Fibroblast of skin of right biceps (primary cell): Measurements from ENCODE around the gene ZNF438.

ENCODE experiments used
- DNase-seq: peaks from one replicate; pipeline ENCODE4 v3.0.0-alpha.2; 2013

The ZNF438 gene

GRCh38 chr10:30821994-30822692 is 209.5 kb downstream of the ZNF438 start:
- peak; percentile 46 for DNase-seq

DNA sequence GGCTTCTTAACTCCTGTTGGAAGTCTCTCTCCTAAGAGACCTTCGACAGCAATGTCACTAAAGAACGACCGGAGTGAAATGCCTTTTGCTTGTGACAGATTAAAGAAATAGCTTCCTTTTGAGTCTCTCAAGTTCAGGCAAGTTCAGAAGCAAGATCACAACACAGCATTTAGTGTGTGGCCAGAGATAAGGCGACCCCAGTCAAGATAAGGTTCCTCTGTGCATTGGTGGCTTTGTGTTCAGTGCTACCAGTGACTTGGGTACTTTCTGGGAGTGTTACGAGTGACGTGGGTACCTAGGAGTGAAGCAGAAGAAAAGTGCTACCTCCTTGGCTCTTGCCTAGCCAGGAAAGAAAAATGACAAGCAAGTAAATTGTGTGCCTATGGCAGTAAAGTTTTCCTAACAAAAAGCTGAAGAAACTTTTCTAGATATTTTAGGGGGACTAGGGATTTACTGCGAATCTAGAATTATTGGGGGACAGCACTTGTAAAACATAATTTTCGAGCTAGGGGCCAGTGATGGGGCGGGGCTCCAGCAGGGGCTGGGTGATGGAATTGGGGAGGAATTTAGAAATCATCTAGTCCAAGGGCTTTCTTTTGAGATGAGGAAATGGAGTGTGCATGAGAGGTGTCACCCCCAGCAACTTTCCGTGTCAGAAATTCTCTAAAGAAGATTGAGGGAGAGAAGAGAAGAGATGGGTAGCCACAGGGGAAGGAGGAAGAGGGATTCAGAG is 210.2 kb downstream of the ZNF438 start:
- no peak for DNase-seq

GRCh38 chr10:30820261-30820991 is 211.2 kb downstream of the ZNF438 start:
- peak; percentile 94 for DNase-seq

- DNase-seq = peak; percentile 71
These were observed 212.1 kb downstream of the ZNF438 start for GRCh38 chr10:30819341-30820181.

GRCh38 chr10:30818854-30819253 is 212.8 kb downstream of the ZNF438 start:
- no peak for DNase-seq

- no peak for DNase-seq
These were observed 213.5 kb downstream of the ZNF438 start for GRCh38 chr10:30818010-30818660.

- DNase-seq = no peak
These were observed 214.1 kb downstream of the ZNF438 start for GRCh38 chr10:30817541-30817940.

DNA sequence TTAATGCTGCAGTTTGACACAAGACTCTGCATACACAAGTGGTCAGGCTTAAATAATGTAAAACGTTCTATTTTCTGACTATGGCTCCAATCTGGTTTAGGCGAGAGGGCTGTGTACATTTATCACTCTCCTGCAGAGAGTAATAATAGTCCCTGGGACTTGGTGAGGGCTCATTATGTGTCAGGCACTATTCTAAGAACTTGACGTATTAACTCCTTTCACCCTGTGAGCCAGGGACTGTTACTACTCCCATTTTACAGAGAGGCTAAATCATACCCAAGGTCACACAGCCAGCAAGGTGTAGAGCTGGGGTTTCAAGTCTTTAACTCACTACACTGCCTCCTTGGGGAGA is 214.9 kb downstream of the ZNF438 start:
- no peak for DNase-seq

GRCh38 chr10:30816159-30816819 is 215.4 kb downstream of the ZNF438 start:
- no peak for DNase-seq

- peak; percentile 95 for DNase-seq
These were observed 217.7 kb downstream of the ZNF438 start for GRCh38 chr10:30813872-30814481.

- DNase-seq = peak; percentile 74
These were observed 219.4 kb downstream of the ZNF438 start for GRCh38 chr10:30812018-30812851.

DNA sequence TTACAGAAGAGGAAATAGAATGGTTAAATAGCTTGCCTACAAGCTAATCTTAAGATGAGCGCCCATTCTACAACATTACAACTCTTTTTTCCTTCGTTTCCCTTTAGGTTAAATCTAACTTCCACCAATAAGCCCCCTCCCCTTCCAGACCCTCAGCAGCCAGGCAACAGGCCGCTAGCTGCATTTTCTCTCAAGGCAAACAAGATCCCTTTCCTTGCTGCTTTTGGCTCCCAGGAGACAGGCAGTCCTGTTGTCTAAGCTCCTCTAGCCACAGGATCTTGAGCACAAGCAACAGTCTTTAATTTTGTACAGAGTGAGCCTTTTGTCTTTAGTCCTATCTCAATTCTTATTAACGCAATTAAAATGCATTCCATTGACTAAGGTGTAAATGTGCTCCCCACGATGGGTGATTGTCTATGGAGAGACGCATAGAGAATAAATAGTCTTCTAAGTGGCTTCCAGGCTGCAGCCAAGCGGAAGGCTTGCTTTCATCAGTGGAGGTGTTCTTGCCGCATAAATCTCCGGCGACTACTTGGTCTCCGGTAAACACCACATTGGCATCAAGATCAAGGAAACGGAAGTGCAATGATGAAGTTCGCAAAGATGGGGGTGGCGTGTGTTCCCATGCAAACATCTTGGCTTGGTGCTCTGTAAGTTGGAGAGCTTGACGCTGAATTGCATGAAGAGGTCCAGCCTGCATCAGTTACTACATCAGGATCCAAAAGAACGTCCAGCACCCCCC is 220.2 kb downstream of the ZNF438 start:
- DNase-seq = no peak

- no peak for DNase-seq
These were observed 221.2 kb downstream of the ZNF438 start for GRCh38 chr10:30810416-30810815.

DNA sequence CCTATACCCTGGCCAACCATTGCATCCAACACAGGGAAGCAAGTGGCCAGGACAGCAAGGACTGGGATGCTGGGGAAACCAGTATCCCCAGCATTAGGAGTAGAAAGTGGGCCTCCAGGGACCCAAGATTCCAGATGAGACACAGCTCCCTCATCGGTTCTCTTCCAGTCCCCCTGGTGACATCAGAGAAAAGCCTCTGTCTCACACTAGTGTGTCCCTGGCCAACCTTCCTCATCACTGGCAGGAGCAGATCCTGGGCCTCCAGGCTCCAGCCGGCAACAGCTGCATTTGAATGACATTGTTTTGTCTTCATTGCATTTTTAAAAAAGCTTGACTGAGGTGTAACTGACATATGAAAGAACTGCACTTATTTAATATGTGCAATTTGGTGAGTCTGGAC is 224.8 kb downstream of the ZNF438 start:
- DNase-seq = no peak

DNA sequence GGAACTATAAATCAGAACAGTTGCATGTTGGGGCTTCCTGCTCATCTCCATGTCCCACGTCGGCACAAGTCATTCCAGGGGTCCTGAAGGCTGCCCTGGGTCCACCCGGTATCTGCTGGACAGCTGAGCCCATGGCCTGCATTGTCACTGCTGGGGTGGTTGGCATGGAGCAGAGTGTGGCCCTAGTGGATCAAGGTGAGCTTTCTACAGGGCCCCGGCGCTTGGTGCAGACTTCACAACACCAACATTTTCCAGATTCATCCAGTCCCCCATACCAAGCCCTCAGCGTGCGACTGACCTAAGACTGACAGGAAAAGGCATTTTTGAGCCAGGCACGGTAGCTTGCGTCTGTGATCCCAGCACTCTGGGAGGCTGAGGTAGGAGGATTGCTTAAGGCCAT is 226.6 kb downstream of the ZNF438 start:
- DNase-seq = no peak

DNA sequence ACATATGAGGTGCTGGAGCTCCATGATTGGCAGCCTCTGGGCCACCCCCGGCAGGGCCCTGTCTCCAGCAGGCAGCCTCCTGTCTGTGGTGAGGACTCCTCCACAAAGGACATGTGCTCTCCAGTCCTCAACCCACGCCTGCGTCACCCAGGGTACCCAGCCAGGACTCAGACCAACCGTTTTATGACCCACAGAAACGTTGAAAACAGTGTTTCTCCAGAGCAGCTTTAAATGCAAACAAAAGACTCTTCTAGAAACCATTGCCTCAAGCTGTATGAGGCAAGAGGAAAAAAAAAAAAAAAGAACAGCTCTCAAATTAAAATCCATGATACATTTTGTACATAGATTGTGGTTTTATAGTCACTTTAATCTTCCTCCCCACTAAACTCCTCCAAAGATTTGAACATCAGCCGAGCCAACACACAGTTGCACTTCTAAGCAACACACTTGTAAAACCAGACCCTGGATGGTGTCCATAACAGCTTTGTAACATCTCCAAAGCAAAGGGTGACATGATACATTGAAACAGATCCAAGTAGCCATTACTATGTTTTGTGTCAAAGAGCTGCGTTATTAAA is 227.1 kb downstream of the ZNF438 start:
- DNase-seq = peak; percentile 49

GRCh38 chr10:30803892-30804322 is 227.8 kb downstream of the ZNF438 start:
- peak; percentile 77 for DNase-seq

GRCh38 chr10:30803058-30803457 is 228.6 kb downstream of the ZNF438 start:
- no peak for DNase-seq

- no peak for DNase-seq
These were observed 231.3 kb downstream of the ZNF438 start for GRCh38 chr10:30800368-30800767.
